Endothelial cell of umbilical vein (primary cell): ENCODE data around the gene PIK3AP1. TPM values are rescaled to one million over a fixed set of nuclear protein-coding genes. Genes with fewer than 3 reads are reported as not detected.

Experiments
- BruUV-seq: library from RNA; stranded (reverse); fragments of 400-500 nt; replicated peaks from 2 replicates; lab custom pipeline; 2021; lab: Mats Ljungman, UMichigan
- CTCF ChIA-PET: fragments of 300-600, 350-600 bp; sonication (Branson Sonifier 250); formaldehyde crosslinking; loops from one replicate; lab custom pipeline; 2021; ENCODE audit warnings: antibody characterized with exemption, inconsistent platforms; lab: Charles Lee
- POLR2A ChIA-PET: fragments of 300-600, 350-600 bp; sonication (Branson Sonifier 250); formaldehyde crosslinking; loops from one replicate; lab custom pipeline; 2021; ENCODE audit warnings: antibody characterized with exemption, inconsistent platforms; lab: Charles Lee
- DNase-seq: peaks from one replicate; pipeline ENCODE4 v3.0.0-alpha.2; 2011; ENCODE audit warnings: low read depth, low spot score
- FAIRE-seq: peaks from 2 replicates; lab custom pipeline; 2011; peaks lifted over from hg19 to GRCh38; lab: Jason Lieb, UNC
- H2AFZ ChIP-seq: 2 replicates; pipeline ENCODE4 v1.6.0; 2012; ENCODE audit warnings: low read depth, low read length, control low read depth, inconsistent platforms
- H3K27ac ChIP-seq: 2 replicates; pipeline ENCODE4 v1.5.1; 2011; ENCODE audit warnings: low read depth, mild to moderate bottlenecking, control low read depth, low read length, moderate library complexity; ENCODE audit not compliant: insufficient read depth
- H3K27me3 ChIP-seq, 2 experiments: 2 replicates each; pipeline versions ENCODE4 v1.6.0 to v1.6.1; 2011; ENCODE audit warnings: low read length in 2 of 2, mixed read lengths in 1 of 2; ENCODE audit not compliant: control insufficient read depth in 2 of 2, insufficient read depth in 2 of 2
- H3K36me3 ChIP-seq, 2 experiments: 2 replicates in 1 of 2; 3 replicates in 1 of 2; pipeline ENCODE4 v1.5.1; 2011; ENCODE audit warnings: low read length in 2 of 2, mild to moderate bottlenecking in 1 of 2, moderate library complexity in 1 of 2; ENCODE audit not compliant: control insufficient read depth in 2 of 2, insufficient read depth in 2 of 2; ENCODE audit errors: extremely low read depth in 1 of 2
- H3K4me1 ChIP-seq: 3 replicates; pipeline ENCODE4 v1.5.1; 2011; ENCODE audit warnings: mild to moderate bottlenecking, low read length; ENCODE audit not compliant: control insufficient read depth, insufficient read depth; ENCODE audit errors: extremely low read depth
- H3K4me2 ChIP-seq: 2 replicates; pipeline ENCODE4 v1.6.1; 2011; ENCODE audit warnings: low read length, control low read depth, mixed read lengths; ENCODE audit not compliant: insufficient read depth
- H3K4me3 ChIP-seq, 3 experiments: fragments of 200-600 bp in 1 of 3; sonication (generic), shearing (Covaris generic) in 1 of 3; replicated peaks in 1 of 3; 2 replicates each; pipeline ENCODE4 v1.5.1; 2011 to 2016; ENCODE audit warnings: control low read depth in 3 of 3, low read length in 3 of 3, mild to moderate bottlenecking in 2 of 3, inconsistent platforms in 1 of 3, low read depth in 1 of 3, moderate library complexity in 1 of 3; ENCODE audit not compliant: insufficient read depth in 1 of 3
- H3K79me2 ChIP-seq: 2 replicates; pipeline ENCODE4 v1.6.0; 2012; ENCODE audit warnings: low read length, inconsistent platforms; ENCODE audit not compliant: control insufficient read depth, insufficient read depth
- H3K9ac ChIP-seq: replicated peaks from 2 replicates; pipeline ENCODE3; 2011; ENCODE audit warnings: low read length, control low read depth; ENCODE audit not compliant: insufficient read depth; ENCODE audit errors: extremely low read depth
- H3K9me1 ChIP-seq: replicated peaks from 3 replicates; pipeline ENCODE4 v1.6.0; 2011; ENCODE audit warnings: mild to moderate bottlenecking, low read length; ENCODE audit not compliant: control insufficient read depth, insufficient read depth; ENCODE audit errors: extremely low read depth
- H3K9me3 ChIP-seq: replicated peaks from 2 replicates; pipeline ENCODE4 v1.5.1; 2012; ENCODE audit warnings: low read length, inconsistent platforms; ENCODE audit not compliant: control insufficient read depth, insufficient read depth
- H4K20me1 ChIP-seq: replicated peaks from 2 replicates; pipeline ENCODE3; 2011; ENCODE audit warnings: mild to moderate bottlenecking, low read length; ENCODE audit not compliant: control insufficient read depth, insufficient read depth; ENCODE audit errors: extremely low read depth
- CTCF ChIP-seq, 2 donors: IDR thresholded peaks; 1 replicate in 1 of 2; 2 replicates in 1 of 2; pipeline ENCODE4 v1.5.1; 2011; ENCODE audit warnings: low read length in 2 of 2, mild to moderate bottlenecking in 2 of 2, moderate library complexity in 2 of 2, control low read depth in 1 of 2, inconsistent platforms in 1 of 2, low read depth in 1 of 2; ENCODE audit not compliant: insufficient read depth in 1 of 2; ENCODE audit errors: extremely low read depth in 1 of 2
- EZH2 ChIP-seq: IDR thresholded peaks from 2 replicates; pipeline ENCODE4 v1.6.1; 2012; ENCODE audit warnings: borderline replicate concordance, low read depth, mild to moderate bottlenecking, moderate library complexity, low read length, inconsistent platforms; ENCODE audit not compliant: severe bottlenecking
- FOS ChIP-seq: IDR thresholded peaks from 2 replicates; pipeline ENCODE4 v1.6.1; 2011; ENCODE audit warnings: mild to moderate bottlenecking, low read length, moderate library complexity, borderline replicate concordance; ENCODE audit not compliant: insufficient read depth
- GATA2 ChIP-seq: IDR thresholded peaks from 2 replicates; pipeline ENCODE4 v1.7.0; 2011; ENCODE audit warnings: low read depth, mild to moderate bottlenecking, moderate library complexity, mixed read lengths, low read length; ENCODE audit not compliant: insufficient read length, insufficient read depth
- JUN ChIP-seq: IDR thresholded peaks from 2 replicates; pipeline ENCODE4 v1.6.1; 2011; ENCODE audit warnings: borderline replicate concordance, low read depth; ENCODE audit not compliant: insufficient read length, insufficient read depth
- MAX ChIP-seq: IDR thresholded peaks from 2 replicates; pipeline ENCODE4 v1.6.1; 2011; ENCODE audit not compliant: insufficient read depth, insufficient read length
- MYC ChIP-seq: IDR thresholded peaks from one replicate; pipeline ENCODE4 v1.6.1; 2011; ENCODE audit warnings: mild to moderate bottlenecking, low read depth, low read length
- POLR2A ChIP-seq: IDR thresholded peaks from 2 replicates; pipeline ENCODE4 v1.6.1; 2012; ENCODE audit warnings: low read depth, mild to moderate bottlenecking, control low read depth, low read length
- POLR2AphosphoS5 ChIP-seq: IDR thresholded peaks from 2 replicates; pipeline ENCODE4 v1.6.1; 2012; ENCODE audit warnings: low read depth, mild to moderate bottlenecking, control low read depth, low read length, moderate library complexity; ENCODE audit not compliant: insufficient read depth
- dilution Hi-C: fragments of 300-500 bp; cut with MboI; formaldehyde crosslinking; loops from one replicate; pipeline ENCODE4 v1.15.0; 2019; ENCODE audit warnings: low sequenced_read_pairs; ENCODE audit not compliant: extremely low pct_ligation_motif_present
- intact Hi-C: fragments of 100-400 bp; cut with micrococcal nuclease; formaldehyde crosslinking; loops from one replicate; pipeline ENCODE4 v1.10.0; 2022
- polyA plus RNA-seq, 4 experiments: library from polyadenylated mRNA; depleted of rRNA in 3 of 4; stranded (reverse) in 3 of 4; unstranded in 1 of 4; fragments of >200 nt; gene quantifications; 2 replicates each; pipeline versions ENCODE4 v1.2.1 to v1.2.3, GENCODE V29; 2011 to 2012; ENCODE audit warnings: missing spikeins in 1 of 4
- total RNA-seq: library from RNA; stranded (reverse); gene quantifications from 2 replicates; pipeline ENCODE4 v1.2.3, GENCODE V29; 2021

The PIK3AP1 gene
- total and polyA plus RNA-seq, 2 donors (not counting 3 experiments of a cell fraction or from before 2014, with no cell fraction given), result 0.04 TPM; not detected in 1

- Histone ChIP-seq H3K4me1 (no peaks in the 10 kb centered on the region), H3K27me3 (peaks cover 3 to 17% of the 10 kb centered on the region in 2 experiments), H3K79me2 (no peaks in the 10 kb centered on the region), H3K36me3 (no peaks in the 10 kb centered on the region), H3K4me3 (no peak overlapping the region), H2AFZ (no peak overlapping the region), H4K20me1 (no peaks in the 10 kb centered on the region), H3K9me1 (no peaks in the 10 kb centered on the region), H3K27ac (no peak overlapping the region), H3K4me2 (no peak overlapping the region), H3K9ac (no peak overlapping the region), H3K9me3 (no peaks in the 10 kb centered on the region)
- POLR2A ChIA-PET, result no interaction called here
- no TSS peak for BruUV-seq
- TF ChIP-seq FOS (no peak), MAX (no peak), GATA2 (no peak), MYC (no peak), POLR2A (no peak), EZH2 (no peak), CTCF (IDR thresholded peaks at IDR 0.05; ENCODE audit: extremely low read depth in 1 of 2, insufficient read depth in 1 of 2, low read depth in 1 of 2, low read length in 2 of 2) (no peak), POLR2AphosphoS5 (no peak), JUN (no peak)
- dilution Hi-C loops (no loop called here), intact Hi-C loops (no loop called here)
- CTCF ChIA-PET, result interaction anchor here (1.2 kb wide), 1 partner anchor 15 kb away, joined by 3 read pairs; no protein-coding TSS in a partner anchor
- no peak for FAIRE-seq
- DNase-seq, result no peak
Observed at GRCh38 chr10:96608805-96609204, 111.5 kb downstream of the PIK3AP1 start.
